ENCODE results near the gene GRAMD2B. TPM values are rescaled to one million over a fixed set of nuclear protein-coding genes. Genes with fewer than 3 reads are reported as not detected.

Gene GRAMD2B
- total RNA-seq, 1 donor from 2014 or later = 11.0 TPM

- Histone ChIP-seq H3K4me2 (no peak overlapping the region), H3F3A (ENCODE audit: low read depth) (no peaks in the 10 kb centered on the region), H3K9ac (no peak overlapping the region), H3K36me3 (no peaks in the 10 kb centered on the region), H4K20me1 (ENCODE audit: low read depth) (no peaks in the 10 kb centered on the region), H3K9me3 (ENCODE audit: low read depth) (no peaks in the 10 kb centered on the region), H3K79me2 (ENCODE audit: low read depth) (no peaks in the 10 kb centered on the region), H3K4me1 (peaks cover 14% of the 10 kb centered on the region), H3K4me3 (no peak overlapping the region), H2AFZ (replicated peaks) (no peak overlapping the region), H3K27me3 (no peaks in the 10 kb centered on the region), H3K27ac (no peak overlapping the region)
- TF ChIP-seq EZH2phosphoT487 (IDR thresholded peaks at IDR 0.05) = no peak
- TF ChIP-seq, protein P1, sequence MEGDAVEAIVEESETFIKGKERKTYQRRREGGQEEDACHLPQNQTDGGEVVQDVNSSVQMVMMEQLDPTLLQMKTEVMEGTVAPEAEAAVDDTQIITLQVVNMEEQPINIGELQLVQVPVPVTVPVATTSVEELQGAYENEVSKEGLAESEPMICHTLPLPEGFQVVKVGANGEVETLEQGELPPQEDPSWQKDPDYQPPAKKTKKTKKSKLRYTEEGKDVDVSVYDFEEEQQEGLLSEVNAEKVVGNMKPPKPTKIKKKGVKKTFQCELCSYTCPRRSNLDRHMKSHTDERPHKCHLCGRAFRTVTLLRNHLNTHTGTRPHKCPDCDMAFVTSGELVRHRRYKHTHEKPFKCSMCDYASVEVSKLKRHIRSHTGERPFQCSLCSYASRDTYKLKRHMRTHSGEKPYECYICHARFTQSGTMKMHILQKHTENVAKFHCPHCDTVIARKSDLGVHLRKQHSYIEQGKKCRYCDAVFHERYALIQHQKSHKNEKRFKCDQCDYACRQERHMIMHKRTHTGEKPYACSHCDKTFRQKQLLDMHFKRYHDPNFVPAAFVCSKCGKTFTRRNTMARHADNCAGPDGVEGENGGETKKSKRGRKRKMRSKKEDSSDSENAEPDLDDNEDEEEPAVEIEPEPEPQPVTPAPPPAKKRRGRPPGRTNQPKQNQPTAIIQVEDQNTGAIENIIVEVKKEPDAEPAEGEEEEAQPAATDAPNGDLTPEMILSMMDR (IDR thresholded peaks at IDR 0.05) = no peak
- TF ChIP-seq EZH2 (IDR thresholded peaks at IDR 0.05) = no peak
- Mint-ChIP-seq H3K27me3 (ENCODE audit: insufficient read depth, low read depth) (no peaks in the 10 kb centered on the region), H3K27ac (no peak overlapping the region), H3K4me1 (peaks cover 13% of the 10 kb centered on the region), H3K9me3 (no peaks in the 10 kb centered on the region), H3K36me3 (peaks cover 11% of the 10 kb centered on the region), H3K4me3 (no peak overlapping the region)
- no peak for DNase-seq (ENCODE audit: low spot score)
Measured at GRCh38 chr5:126480824-126481223, 57.6 kb downstream of the GRAMD2B start.

DNA sequence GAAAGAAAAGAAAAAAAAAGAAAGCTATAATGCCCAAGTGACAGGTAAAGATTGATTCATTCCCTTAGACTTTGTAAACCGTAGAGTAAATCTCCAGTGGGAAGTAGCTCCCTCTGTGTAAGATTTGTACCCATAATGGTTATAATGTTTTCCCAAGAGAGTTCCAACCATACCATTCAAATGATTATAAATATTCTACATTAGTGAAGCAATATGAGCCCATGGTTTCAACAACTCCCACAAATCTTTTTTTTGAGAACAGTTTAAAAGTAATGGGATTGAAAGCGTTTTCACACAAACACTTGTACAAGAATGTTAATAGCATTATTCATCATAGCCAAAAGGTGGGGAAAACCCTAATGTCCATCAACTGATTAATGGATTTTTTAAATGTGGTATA, 58.0 kb downstream of the GRAMD2B start:
- TF ChIP-seq, protein P1 (IDR thresholded peaks at IDR 0.05) = no peak
- TF ChIP-seq EZH2phosphoT487 (IDR thresholded peaks at IDR 0.05) = no peak
- H3K4me1 Mint-ChIP-seq = peaks cover 13% of the 10 kb centered on the region

GRCh38 chr5:126482591-126482990, 59.4 kb downstream of the GRAMD2B start:
- H3K4me3 ChIP-seq = no peak overlapping the region
- peaks cover 12% of the 10 kb centered on the region for H3K36me3 Mint-ChIP-seq
- H3K27me3 ChIP-seq = no peaks in the 10 kb centered on the region
- no peak overlapping the region for H3K27ac Mint-ChIP-seq
- DNase-seq (ENCODE audit: low spot score) = no peak
- H3K4me1 ChIP-seq = peaks cover 15% of the 10 kb centered on the region
- no peaks in the 10 kb centered on the region for H3K27me3 Mint-ChIP-seq (ENCODE audit: insufficient read depth, low read depth)
- H3K9ac ChIP-seq = no peak overlapping the region
- H3F3A ChIP-seq (ENCODE audit: low read depth) = peaks cover 1% of the 10 kb centered on the region
- TF ChIP-seq, protein P1 (IDR thresholded peaks at IDR 0.05) = no peak
- TF ChIP-seq EZH2phosphoT487 (IDR thresholded peaks at IDR 0.05) (no peak), EZH2 (IDR thresholded peaks at IDR 0.05) (no peak)
- no peak overlapping the region for H2AFZ ChIP-seq (replicated peaks)
- no peak overlapping the region for H3K27ac ChIP-seq
- peaks cover 13% of the 10 kb centered on the region for H3K4me1 Mint-ChIP-seq
- H3K9me3 Mint-ChIP-seq = no peaks in the 10 kb centered on the region
- H3K79me2 ChIP-seq (ENCODE audit: low read depth) = no peaks in the 10 kb centered on the region
- no peak overlapping the region for H3K4me3 Mint-ChIP-seq
- no peak overlapping the region for H3K4me2 ChIP-seq
- no peaks in the 10 kb centered on the region for H4K20me1 ChIP-seq (ENCODE audit: low read depth)
- H3K9me3 ChIP-seq (ENCODE audit: low read depth) = no peaks in the 10 kb centered on the region
- peaks cover 8% of the 10 kb centered on the region for H3K36me3 ChIP-seq

More for the DNA sequence above, 58.0 kb downstream of the GRAMD2B start:
- H3K9ac ChIP-seq = no peak overlapping the region
- no peaks in the 10 kb centered on the region for H3K9me3 ChIP-seq (ENCODE audit: low read depth)
- no peak overlapping the region for H2AFZ ChIP-seq (replicated peaks)
- no peak overlapping the region for H3K4me2 ChIP-seq
- H3K27me3 Mint-ChIP-seq (ENCODE audit: insufficient read depth, low read depth) = no peaks in the 10 kb centered on the region
- no peaks in the 10 kb centered on the region for H4K20me1 ChIP-seq (ENCODE audit: low read depth)
- no peaks in the 10 kb centered on the region for H3K36me3 ChIP-seq
- no peak overlapping the region for H3K27ac ChIP-seq
- peaks cover 14% of the 10 kb centered on the region for H3K4me1 ChIP-seq
- H3K4me3 Mint-ChIP-seq = no peak overlapping the region
- no peak overlapping the region for H3K27ac Mint-ChIP-seq
- no peaks in the 10 kb centered on the region for H3K79me2 ChIP-seq (ENCODE audit: low read depth)
- H3K36me3 Mint-ChIP-seq = peaks cover 12% of the 10 kb centered on the region
- no peak overlapping the region for H3K4me3 ChIP-seq
- H3K9me3 Mint-ChIP-seq = no peaks in the 10 kb centered on the region
- DNase-seq (ENCODE audit: low spot score) = no peak
- no peaks in the 10 kb centered on the region for H3K27me3 ChIP-seq
- no peaks in the 10 kb centered on the region for H3F3A ChIP-seq (ENCODE audit: low read depth)
